Colonic mucosa (tissue), 4 donors: ENCODE measurements around the gene MED12L. TPM values are rescaled to one million over a fixed set of nuclear protein-coding genes. Genes with fewer than 3 reads are reported as not detected.

ENCODE experiments used
- DNase-seq: peaks from one replicate; pipeline ENCODE4 v3.0.0-alpha.2; 2020
- H3K27ac ChIP-seq: fragments of 200-600 bp; one replicate; pipeline ENCODE4 v1.8.0; 2021
- H3K27me3 ChIP-seq: fragments of 200-600 bp; one replicate; pipeline ENCODE4 v1.8.0; 2021
- H3K36me3 ChIP-seq: fragments of 200-600 bp; one replicate; pipeline ENCODE4 v1.8.0; 2021
- H3K4me1 ChIP-seq: fragments of 200-600 bp; one replicate; pipeline ENCODE4 v1.8.0; 2021; ENCODE audit warnings: mild to moderate bottlenecking
- H3K4me3 ChIP-seq: fragments of 200-600 bp; one replicate; pipeline ENCODE4 v1.8.0; 2021
- H3K9ac ChIP-seq, 2 donors: one replicate each; pipeline ENCODE4 v1.7.0; 2013; ENCODE audit warnings: control low read depth in 2 of 2, low read depth in 2 of 2, low read length in 2 of 2
- H3K9me3 ChIP-seq: fragments of 200-600 bp; one replicate; pipeline ENCODE4 v1.8.0; 2021
- intact Hi-C: fragments of 100-400 bp; cut with DNase I; formaldehyde crosslinking; loops from one replicate; pipeline ENCODE4 v1.14.1; 2022
- total RNA-seq, 2 donors: library from RNA; stranded (reverse); fragmentation: NEBNext Ultra II Directional in 1 of 2; extraction: Animal tissue kit (Norgen Biotek cat#: 25700) in 1 of 2; gene quantifications; one replicate each; pipeline ENCODE4 v1.2.1, GENCODE V29; 2021
- TF ChIP-seq, protein P1 (sequence below): fragments of 200-600 bp; IDR thresholded peaks from one replicate; pipeline ENCODE4 v1.8.0; 2022; ENCODE audit warnings: antibody characterized with exemption, mild to moderate bottlenecking
- donor health status: healthy.
- donor health status: DM: no; HTN: no; CAD: no.
- donor health status: DM: no; HTN: no; CAD: no.

Gene MED12L
- total RNA-seq, 2 donors from 2014 or later, result 0.32 to 1.3 TPM

DNA sequence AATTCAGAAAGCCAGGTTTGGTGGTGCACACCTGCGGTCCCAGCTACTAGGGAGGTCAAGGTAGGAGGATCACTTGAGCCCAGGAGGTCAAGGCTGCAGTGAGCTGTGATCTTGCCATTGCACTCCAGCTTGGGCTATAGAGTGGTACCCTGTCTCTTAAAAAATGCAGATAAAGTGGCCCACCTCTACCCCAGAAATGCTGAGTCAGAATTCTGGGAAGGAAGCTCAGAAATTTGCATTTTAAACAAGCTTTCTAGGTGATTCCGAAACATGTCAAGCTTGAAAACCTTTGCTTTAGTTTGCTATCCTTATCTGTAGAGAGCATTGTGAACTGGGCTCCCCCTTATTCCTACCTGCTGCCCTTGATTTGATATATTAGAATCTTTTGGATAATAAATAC, 7.7 kb downstream of the MED12L start:
- intact Hi-C loops, result no loop called here
- no peak for DNase-seq
- Histone ChIP-seq H3K4me3 (no peak overlapping the region), H3K9ac (no peak overlapping the region), H3K27me3 (peaks cover 2% of the 10 kb centered on the region), H3K27ac (no peak overlapping the region), H3K4me1 (no peaks in the 10 kb centered on the region), H3K36me3 (no peaks in the 10 kb centered on the region), H3K9me3 (no peaks in the 10 kb centered on the region)
- TF ChIP-seq, protein P1, sequence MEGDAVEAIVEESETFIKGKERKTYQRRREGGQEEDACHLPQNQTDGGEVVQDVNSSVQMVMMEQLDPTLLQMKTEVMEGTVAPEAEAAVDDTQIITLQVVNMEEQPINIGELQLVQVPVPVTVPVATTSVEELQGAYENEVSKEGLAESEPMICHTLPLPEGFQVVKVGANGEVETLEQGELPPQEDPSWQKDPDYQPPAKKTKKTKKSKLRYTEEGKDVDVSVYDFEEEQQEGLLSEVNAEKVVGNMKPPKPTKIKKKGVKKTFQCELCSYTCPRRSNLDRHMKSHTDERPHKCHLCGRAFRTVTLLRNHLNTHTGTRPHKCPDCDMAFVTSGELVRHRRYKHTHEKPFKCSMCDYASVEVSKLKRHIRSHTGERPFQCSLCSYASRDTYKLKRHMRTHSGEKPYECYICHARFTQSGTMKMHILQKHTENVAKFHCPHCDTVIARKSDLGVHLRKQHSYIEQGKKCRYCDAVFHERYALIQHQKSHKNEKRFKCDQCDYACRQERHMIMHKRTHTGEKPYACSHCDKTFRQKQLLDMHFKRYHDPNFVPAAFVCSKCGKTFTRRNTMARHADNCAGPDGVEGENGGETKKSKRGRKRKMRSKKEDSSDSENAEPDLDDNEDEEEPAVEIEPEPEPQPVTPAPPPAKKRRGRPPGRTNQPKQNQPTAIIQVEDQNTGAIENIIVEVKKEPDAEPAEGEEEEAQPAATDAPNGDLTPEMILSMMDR, result no peak

GRCh38 chr3:151093905-151094304, 8.4 kb downstream of the MED12L start:
- H3K36me3 ChIP-seq, result no peaks in the 10 kb centered on the region
- H3K27me3 ChIP-seq, result no peaks in the 10 kb centered on the region
- H3K4me3 ChIP-seq, result no peak overlapping the region
- DNase-seq, result no peak
- intact Hi-C loops, result no loop called here
- no peak overlapping the region for H3K27ac ChIP-seq
- H3K9ac ChIP-seq, result no peak overlapping the region
- TF ChIP-seq, protein P1, result no peak
- no peaks in the 10 kb centered on the region for H3K4me1 ChIP-seq
- no peaks in the 10 kb centered on the region for H3K9me3 ChIP-seq

GRCh38 chr3:151096716-151097115, 11.3 kb downstream of the MED12L start:
- no peak for DNase-seq
- Histone ChIP-seq H3K4me3 (no peak overlapping the region), H3K4me1 (no peaks in the 10 kb centered on the region), H3K36me3 (no peaks in the 10 kb centered on the region), H3K9ac (no peak overlapping the region), H3K9me3 (no peaks in the 10 kb centered on the region), H3K27me3 (no peaks in the 10 kb centered on the region), H3K27ac (no peak overlapping the region)
- TF ChIP-seq, protein P1, result no peak
- intact Hi-C loops, result no loop called here

- TF ChIP-seq, protein P1, result no peak
- no peaks in the 10 kb centered on the region for H3K9me3 ChIP-seq
- H3K27ac ChIP-seq, result no peak overlapping the region
- H3K27me3 ChIP-seq, result no peaks in the 10 kb centered on the region
- no peaks in the 10 kb centered on the region for H3K36me3 ChIP-seq
- intact Hi-C loops, result no loop called here
- DNase-seq, result no peak
- no peak overlapping the region for H3K4me3 ChIP-seq
- no peaks in the 10 kb centered on the region for H3K4me1 ChIP-seq
- no peak overlapping the region for H3K9ac ChIP-seq
Measured at GRCh38 chr3:151100076-151100475, 14.6 kb downstream of the MED12L start.

GRCh38 chr3:151101270-151101969, 16.0 kb downstream of the MED12L start:
- H3K4me1 ChIP-seq, result no peaks in the 10 kb centered on the region
- H3K27me3 ChIP-seq, result no peaks in the 10 kb centered on the region
- intact Hi-C loops, result no loop called here
- TF ChIP-seq, protein P1, result no peak
- H3K9me3 ChIP-seq, result no peaks in the 10 kb centered on the region
- H3K4me3 ChIP-seq, result no peak overlapping the region
- no peak overlapping the region for H3K27ac ChIP-seq
- no peaks in the 10 kb centered on the region for H3K36me3 ChIP-seq
- DNase-seq, result no peak
- H3K9ac ChIP-seq, result no peak overlapping the region
